IMR-90 (cell line): Measurements from ENCODE around the gene CLEC1A. TPM values are rescaled to one million over a fixed set of nuclear protein-coding genes. Genes with fewer than 3 reads are reported as not detected.

Source experiments
- ATAC-seq: fragments of 200-7000 bp; cut with Tn5 transposase; 2 replicates; pipeline ENCODE4 v1.9.1; 2020; ENCODE audit warnings: low read depth, mild to moderate bottlenecking, moderate library complexity
- BruUV-seq: library from RNA; stranded (reverse); fragments of 400-500 nt; replicated peaks from 2 replicates; lab custom pipeline; 2021; lab: Mats Ljungman, UMichigan
- CTCF ChIA-PET: fragments of 300-600 bp; formaldehyde crosslinking; extraction: SDS; loops from one replicate; lab custom pipeline; 2021; ENCODE audit warnings: antibody characterized with exemption; lab: Yijun Ruan, JAX
- POLR2A ChIA-PET: fragments of 300-600 bp; sonication (Branson Sonifier 250); formaldehyde crosslinking; loops from one replicate; lab custom pipeline; 2022; ENCODE audit warnings: antibody characterized with exemption; ENCODE audit not compliant: unreplicated experiment; lab: Charles Lee
- DNase-seq: peaks from one replicate; pipeline ENCODE4 v3.0.0; 2013
- H2AFZ ChIP-seq: replicated peaks from 2 replicates; pipeline ENCODE3; 2013; ENCODE audit warnings: low read length, mild to moderate bottlenecking; ENCODE audit not compliant: poor library complexity
- H2AK5ac ChIP-seq: 2 replicates; pipeline ENCODE4 v1.6.1; 2013; ENCODE audit warnings: low read depth, low read length, inconsistent platforms
- H2AK9ac ChIP-seq: replicated peaks from 2 replicates; pipeline ENCODE3; 2013; ENCODE audit warnings: mild to moderate bottlenecking, low read depth, low read length, moderate library complexity; ENCODE audit not compliant: poor library complexity
- H2BK120ac ChIP-seq: 2 replicates; pipeline ENCODE4 v1.6.1; 2013; ENCODE audit warnings: low read depth, low read length, inconsistent platforms
- H2BK15ac ChIP-seq: 3 replicates; pipeline ENCODE4 v1.6.1; 2013; ENCODE audit warnings: low read depth, low read length, inconsistent platforms
- H2BK20ac ChIP-seq: 2 replicates; pipeline ENCODE4 v1.6.1; 2013; ENCODE audit warnings: low read depth, mild to moderate bottlenecking, inconsistent platforms, low read length, moderate library complexity
- H2BK5ac ChIP-seq: 2 replicates; pipeline ENCODE4 v1.6.1; 2013; ENCODE audit warnings: mild to moderate bottlenecking, low read depth, low read length, inconsistent platforms; ENCODE audit not compliant: poor library complexity, severe bottlenecking
- H3K14ac ChIP-seq: replicated peaks from 2 replicates; pipeline ENCODE4 v1.6.1; 2013; ENCODE audit warnings: low read depth, low read length, inconsistent platforms
- H3K18ac ChIP-seq: 2 replicates; pipeline ENCODE4 v1.6.1; 2013; ENCODE audit warnings: low read depth, low read length, control low read depth
- H3K23ac ChIP-seq: 2 replicates; pipeline ENCODE4 v1.6.1; 2013; ENCODE audit warnings: low read depth, low read length, inconsistent platforms
- H3K27ac ChIP-seq: 2 replicates; pipeline ENCODE4 v1.5.1; 2013; ENCODE audit warnings: mild to moderate bottlenecking, control low read depth, low read length; ENCODE audit not compliant: insufficient read depth
- H3K27me3 ChIP-seq: 2 replicates; pipeline ENCODE4 v1.6.1; 2013; ENCODE audit warnings: low read length; ENCODE audit not compliant: control insufficient read depth, insufficient read depth
- H3K36me3 ChIP-seq: 2 replicates; pipeline ENCODE4 v1.6.1; 2013; ENCODE audit warnings: low read length, mixed read lengths; ENCODE audit not compliant: control insufficient read depth, insufficient read depth
- H3K4ac ChIP-seq: 2 replicates; pipeline ENCODE4 v1.6.1; 2013; ENCODE audit warnings: low read depth, low read length, inconsistent platforms
- H3K4me1 ChIP-seq: 2 replicates; pipeline ENCODE4 v1.6.1; 2013; ENCODE audit warnings: low read length, mixed read lengths; ENCODE audit not compliant: control insufficient read depth, insufficient read depth
- H3K4me2 ChIP-seq: 2 replicates; pipeline ENCODE4 v1.6.1; 2013; ENCODE audit warnings: low read depth, mild to moderate bottlenecking, control low read depth, low read length, moderate library complexity
- H3K4me3 ChIP-seq: 2 replicates; pipeline ENCODE4 v1.5.1; 2013; ENCODE audit warnings: low read depth, mild to moderate bottlenecking, control low read depth, low read length, moderate library complexity; ENCODE audit not compliant: insufficient read depth
- H3K56ac ChIP-seq: 2 replicates; pipeline ENCODE4 v1.6.1; 2013; ENCODE audit warnings: low read length, inconsistent platforms; ENCODE audit not compliant: insufficient read depth; ENCODE audit errors: extremely low read depth
- H3K79me1 ChIP-seq, 2 experiments: 2 replicates each; pipeline ENCODE4 v1.6.1; 2013; ENCODE audit warnings: low read length in 2 of 2, inconsistent platforms in 1 of 2, low read depth in 1 of 2
- H3K9ac ChIP-seq: 2 replicates; pipeline ENCODE4 v1.6.1; 2013; ENCODE audit warnings: low read depth, low read length, control low read depth
- H3K9me1 ChIP-seq: 2 replicates; pipeline ENCODE4 v1.6.1; 2013; ENCODE audit warnings: low read length, inconsistent platforms; ENCODE audit not compliant: insufficient read depth
- H3K9me3 ChIP-seq: 2 replicates; pipeline ENCODE4 v1.6.1; 2013; ENCODE audit warnings: low read length; ENCODE audit not compliant: control insufficient read depth, insufficient read depth
- H4K20me1 ChIP-seq: 2 replicates; pipeline ENCODE4 v1.6.1; 2013; ENCODE audit warnings: low read length, inconsistent platforms; ENCODE audit not compliant: insufficient read depth
- H4K5ac ChIP-seq: 2 replicates; pipeline ENCODE4 v1.6.1; 2013; ENCODE audit warnings: mild to moderate bottlenecking, low read depth, low read length, control low read depth
- H4K8ac ChIP-seq, 2 experiments: 2 replicates each; pipeline ENCODE4 v1.6.1; 2013; ENCODE audit warnings: low read depth in 2 of 2, low read length in 2 of 2, control low read depth in 1 of 2, inconsistent platforms in 1 of 2
- H4K91ac ChIP-seq: 2 replicates; pipeline ENCODE4 v1.6.1; 2013; ENCODE audit warnings: low read depth, low read length, inconsistent platforms; ENCODE audit not compliant: insufficient read depth
- BHLHE40 ChIP-seq: fragments of 150-350 bp; IDR thresholded peaks from 2 replicates; pipeline ENCODE4 v1.6.1; 2016; ENCODE audit warnings: mild to moderate bottlenecking, low read depth, low read length
- CTCF ChIP-seq: conservative IDR thresholded peaks from 2 replicates; pipeline ENCODE4 v1.5.1; 2012; ENCODE audit warnings: mild to moderate bottlenecking, low read depth, low read length, improper control_type of control experiment
- ELK1 ChIP-seq: fragments of 150-350 bp; IDR thresholded peaks from 2 replicates; pipeline ENCODE4 v1.6.1; 2016; ENCODE audit warnings: low read depth, mild to moderate bottlenecking, low read length, moderate library complexity, borderline replicate concordance
- NFE2L2 ChIP-seq: fragments of 150-350 bp; IDR thresholded peaks from 2 replicates; pipeline ENCODE4 v1.6.1; 2016; ENCODE audit warnings: low read depth, mild to moderate bottlenecking, low read length
- RAD21 ChIP-seq: IDR thresholded peaks from 2 replicates; pipeline ENCODE4 v1.6.1; 2012; ENCODE audit warnings: low read length, improper control_type of control experiment
- SMC3 ChIP-seq: fragments of 150-350 bp; IDR thresholded peaks from 2 replicates; pipeline ENCODE4 v1.6.1; 2016; ENCODE audit warnings: low read depth, mild to moderate bottlenecking, antibody characterized with exemption, low read length, moderate library complexity
- USF2 ChIP-seq: fragments of 150-350 bp; IDR thresholded peaks from 2 replicates; pipeline ENCODE4 v1.6.1; 2017; ENCODE audit warnings: mild to moderate bottlenecking, antibody characterized with exemption, low read length, low read depth
- WGBS, 2 experiments: methylation state at CpG; one replicate each; pipeline versions ENCODE4 v1.1.5 to v1.1.7; 2013; ENCODE audit warnings: missing lambda C conversion rate in 2 of 2; ENCODE audit not compliant: insufficient read length in 1 of 2; ENCODE audit errors: extremely low coverage in 2 of 2; 5-methylcytosine and 5-hydroxymethylcytosine counted together
- dilution Hi-C: fragments of 300-500 bp; cut with HindIII; formaldehyde crosslinking; loops from one replicate; pipeline ENCODE4 v1.14.3; 2018; ENCODE audit warnings: low sequenced_read_pairs; ENCODE audit not compliant: unreplicated experiment
- in situ Hi-C: fragments of 300-500 bp; cut with MboI; formaldehyde crosslinking; loops from 3 replicates; pipeline ENCODE4 v1.14.3; 2019; ENCODE audit warnings: low sequenced_read_pairs, inconsistent platforms, mixed read lengths
- intact Hi-C: fragments of 100-400 bp; cut with micrococcal nuclease; formaldehyde crosslinking; loops from 2 replicates; pipeline ENCODE4 v1.10.0; 2022
- polyA plus RNA-seq, 3 experiments: library from polyadenylated mRNA; depleted of rRNA; stranded (reverse); fragments of >200 nt; gene quantifications; 2 replicates each; pipeline ENCODE4 v1.2.3, GENCODE V29; 2012; ENCODE audit warnings: low replicate concordance in 1 of 3
- total RNA-seq: library from RNA; depleted of rRNA; stranded (reverse); fragments of >200 nt; gene quantifications from 2 replicates; pipeline ENCODE4 v1.2.3, GENCODE V29; 2012

Gene CLEC1A
- total and polyA plus RNA-seq, 2 of the 4 experiments (the other 2 are of a cell fraction), result not detected

GRCh38 chr12:10140001-10140400 is 41.2 kb upstream of the CLEC1A start:
- Histone ChIP-seq H3K4me2 (no peak overlapping the region), H3K4me3 (no peak overlapping the region), H4K5ac (no peak overlapping the region), H4K20me1 (no peaks in the 10 kb centered on the region), H4K8ac (no peak overlapping the region), H2BK15ac (no peak overlapping the region), H3K9me3 (no peaks in the 10 kb centered on the region), H3K9me1 (0 out of 2 replicates have a peak, but pooled peaks cover 2% of the 10 kb centered on the region), H3K23ac (no peak overlapping the region), H4K91ac (no peak overlapping the region), H3K36me3 (no peaks in the 10 kb centered on the region), H2AK5ac (no peak overlapping the region), H3K14ac (no peak overlapping the region), H2BK20ac (no peak overlapping the region), H3K56ac (no peak overlapping the region), H2AK9ac (no peak overlapping the region), H3K18ac (no peak overlapping the region), H3K27ac (no peak overlapping the region), H3K27me3 (no peaks in the 10 kb centered on the region), H3K79me1 (no peaks in the 10 kb centered on the region), H3K4ac (no peak overlapping the region), H2BK5ac (no peak overlapping the region), H2AFZ (no peak overlapping the region), H3K4me1 (peaks cover 2% of the 10 kb centered on the region; the same call in 1 of the 2 replicates), H2BK120ac (no peak overlapping the region), H3K9ac (no peak overlapping the region)
- DNase-seq (peak; percentile 70), ATAC-seq (peak; percentile 67)
- no TSS peak for BruUV-seq
- no CpG with 5 or more reads among the region's 2 CpGs for WGBS, 2 experiments
- in situ Hi-C loops, result no loop called here
- dilution Hi-C loops, result no loop called here
- intact Hi-C loops, result loop anchor here (1.0 to 5.0 kb wide), 6 partner anchors 107 to 392 kb away; partner anchors contain the start of gene CLEC12B
- TF ChIP-seq RAD21 (peak; percentile 86), CTCF (peak; percentile 82), ELK1 (no peak), NFE2L2 (peak; percentile 44; the same call in 1 of the 2 replicates), USF2 (no peak), SMC3 (peak; percentile 87), BHLHE40 (no peak)
- CTCF ChIA-PET, result interaction anchor here (0.7 to 3.1 kb wide), 13 partner anchors 88 to 391 kb away, joined by 3 to 16 read pairs (median 4); partner anchors contain the start of gene CLEC12B
- POLR2A ChIA-PET, result interaction anchor here (0.5 kb wide), 1 partner anchor 307 kb away, joined by 17 read pairs; no protein-coding TSS in a partner anchor
